A673 (cell line): Measurements from ENCODE around the gene MISP3. TPM values are rescaled to one million over a fixed set of nuclear protein-coding genes. Genes with fewer than 3 reads are reported as not detected.

Experiments used
- BruUV-seq: library from RNA; stranded (reverse); fragments of 400-500 nt; replicated peaks from 2 replicates; lab custom pipeline; 2021; lab: Mats Ljungman, UMichigan
- CTCF ChIA-PET: fragments of 300-600 bp; sonication (Branson Sonifier 250); formaldehyde crosslinking; loops from one replicate; lab custom pipeline; 2022; ENCODE audit warnings: antibody characterized with exemption; lab: Charles Lee
- POLR2A ChIA-PET: fragments of 300-600 bp; sonication (Branson Sonifier 250); formaldehyde crosslinking; loops from one replicate; lab custom pipeline; 2022; ENCODE audit warnings: antibody characterized with exemption; ENCODE audit not compliant: low non-redundant PET; lab: Charles Lee
- DNase-seq: peaks from one replicate; pipeline ENCODE4 v3.0.0-alpha.2; 2015; ENCODE audit warnings: low spot score
- H3K27ac ChIP-seq: fragments of 200-600 bp; sonication (generic); 2 replicates; pipeline ENCODE4 v1.5.1; 2016; ENCODE audit warnings: mixed run types, low read depth, mild to moderate bottlenecking, mixed read lengths, antibody characterized with exemption, low read length; ENCODE audit not compliant: poor library complexity, severe bottlenecking
- H3K27me3 ChIP-seq: fragments of 200-600 bp; sonication (generic); replicated peaks from 2 replicates; pipeline ENCODE4 v1.6.1; 2017; ENCODE audit warnings: mixed run types, low read depth, mild to moderate bottlenecking, mixed read lengths, antibody characterized with exemption, low read length; ENCODE audit not compliant: insufficient read depth, poor library complexity
- H3K36me3 ChIP-seq: fragments of 200-600 bp; sonication (generic); 2 replicates; pipeline ENCODE4 v1.6.1; 2016; ENCODE audit warnings: mixed run types, mild to moderate bottlenecking, mixed read lengths, antibody characterized with exemption, low read length; ENCODE audit not compliant: insufficient read depth, poor library complexity, severe bottlenecking
- H3K4me1 ChIP-seq: fragments of 200-600 bp; sonication (generic); 2 replicates; pipeline ENCODE4 v1.6.1; 2017; ENCODE audit warnings: mixed run types, mild to moderate bottlenecking, mixed read lengths, antibody characterized with exemption, low read length; ENCODE audit not compliant: insufficient read depth, poor library complexity, severe bottlenecking
- H3K4me3 ChIP-seq: fragments of 200-600 bp; sonication (generic); 2 replicates; pipeline ENCODE4 v1.5.1; 2016; ENCODE audit warnings: low read depth, mixed run types, mild to moderate bottlenecking, mixed read lengths, low read length; ENCODE audit not compliant: poor library complexity, severe bottlenecking
- H3K9me3 ChIP-seq: fragments of 200-600 bp; sonication (generic); 2 replicates; pipeline ENCODE4 v1.6.1; 2016; ENCODE audit warnings: mixed run types, low read depth, mild to moderate bottlenecking, mixed read lengths, antibody characterized with exemption, low read length; ENCODE audit not compliant: poor library complexity, severe bottlenecking
- EZH2 ChIP-seq: fragments of 200-600 bp; sonication (generic); IDR thresholded peaks from 2 replicates; pipeline ENCODE4 v1.6.1; 2017; ENCODE audit warnings: borderline replicate concordance, low read depth, mild to moderate bottlenecking, mixed read lengths, antibody characterized with exemption, low read length; ENCODE audit not compliant: poor library complexity, severe bottlenecking
- intact Hi-C: fragments of 100-400 bp; cut with micrococcal nuclease; formaldehyde crosslinking; loops from one replicate; pipeline ENCODE4 v1.10.0; 2022; ENCODE audit not compliant: unreplicated experiment
- total RNA-seq: library from RNA; stranded (reverse); gene quantifications from 2 replicates; pipeline ENCODE4 v1.2.3, GENCODE V29; 2021
- TF ChIP-seq, protein P1 (sequence below): fragments of 300-800, 200-600 bp; sonication (generic); conservative IDR thresholded peaks from 2 replicates; pipeline ENCODE4 v1.5.1; 2017; ENCODE audit warnings: low read depth, mild to moderate bottlenecking, antibody characterized with exemption, low read length, moderate library complexity, mixed read lengths

The MISP3 gene
- total RNA-seq, 1 experiment from 2014 or later: 0.26 TPM

DNA sequence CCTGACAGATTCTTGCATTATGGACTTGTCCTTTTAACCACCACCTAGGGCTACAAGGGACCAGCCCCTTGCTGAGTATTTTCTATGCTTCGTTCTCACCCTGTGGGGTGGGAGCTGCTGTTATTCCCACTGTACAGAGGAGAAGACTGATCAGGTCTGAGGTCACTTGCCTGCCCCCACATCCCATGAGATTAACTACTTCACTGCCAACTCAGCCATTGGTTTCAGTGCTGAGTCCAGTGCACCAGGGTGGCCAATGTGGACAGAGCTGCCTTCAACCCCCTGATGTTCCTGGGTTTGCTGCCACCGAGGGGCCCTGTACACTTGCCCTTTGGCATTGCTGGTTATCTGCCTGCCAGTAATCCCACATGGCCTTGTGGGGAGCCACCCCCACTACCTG is 38.1 kb downstream of the MISP3 start:
- peaks cover 13% of the 10 kb centered on the region for H3K4me1 ChIP-seq
- TF ChIP-seq, protein P1, sequence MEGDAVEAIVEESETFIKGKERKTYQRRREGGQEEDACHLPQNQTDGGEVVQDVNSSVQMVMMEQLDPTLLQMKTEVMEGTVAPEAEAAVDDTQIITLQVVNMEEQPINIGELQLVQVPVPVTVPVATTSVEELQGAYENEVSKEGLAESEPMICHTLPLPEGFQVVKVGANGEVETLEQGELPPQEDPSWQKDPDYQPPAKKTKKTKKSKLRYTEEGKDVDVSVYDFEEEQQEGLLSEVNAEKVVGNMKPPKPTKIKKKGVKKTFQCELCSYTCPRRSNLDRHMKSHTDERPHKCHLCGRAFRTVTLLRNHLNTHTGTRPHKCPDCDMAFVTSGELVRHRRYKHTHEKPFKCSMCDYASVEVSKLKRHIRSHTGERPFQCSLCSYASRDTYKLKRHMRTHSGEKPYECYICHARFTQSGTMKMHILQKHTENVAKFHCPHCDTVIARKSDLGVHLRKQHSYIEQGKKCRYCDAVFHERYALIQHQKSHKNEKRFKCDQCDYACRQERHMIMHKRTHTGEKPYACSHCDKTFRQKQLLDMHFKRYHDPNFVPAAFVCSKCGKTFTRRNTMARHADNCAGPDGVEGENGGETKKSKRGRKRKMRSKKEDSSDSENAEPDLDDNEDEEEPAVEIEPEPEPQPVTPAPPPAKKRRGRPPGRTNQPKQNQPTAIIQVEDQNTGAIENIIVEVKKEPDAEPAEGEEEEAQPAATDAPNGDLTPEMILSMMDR: no peak
- TF ChIP-seq EZH2: no peak
- no peak for DNase-seq
- no TSS peak for BruUV-seq
- no peak overlapping the region for H3K27ac ChIP-seq
- POLR2A ChIA-PET: no interaction called here
- H3K4me3 ChIP-seq: no peak overlapping the region
- intact Hi-C loops: no loop called here
- CTCF ChIA-PET: no interaction called here
- H3K9me3 ChIP-seq: no peaks in the 10 kb centered on the region
- no peaks in the 10 kb centered on the region for H3K27me3 ChIP-seq
- H3K36me3 ChIP-seq: no peaks in the 10 kb centered on the region

DNA sequence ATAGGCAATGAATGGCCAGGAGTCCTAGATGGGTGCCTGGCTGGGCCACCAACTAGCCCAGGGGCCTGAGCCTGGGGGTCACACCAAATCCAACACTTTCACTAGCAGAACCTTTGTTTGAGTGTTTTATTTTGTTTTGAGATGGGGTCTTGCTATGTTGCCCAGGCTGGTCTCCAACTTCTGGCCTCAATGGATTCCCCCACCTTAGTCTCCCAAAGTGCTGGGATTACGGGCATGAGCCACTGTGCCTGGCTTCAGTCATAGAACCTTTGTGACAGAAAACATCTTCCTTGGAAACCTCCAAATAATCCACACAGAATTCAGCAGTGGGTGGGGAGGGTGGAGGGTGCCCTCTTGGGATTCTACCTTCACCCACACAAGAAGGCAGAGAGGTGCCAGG is 38.9 kb downstream of the MISP3 start:
- Histone ChIP-seq H3K9me3 (no peaks in the 10 kb centered on the region), H3K27me3 (no peaks in the 10 kb centered on the region), H3K4me1 (peaks cover 16% of the 10 kb centered on the region), H3K4me3 (no peak overlapping the region), H3K36me3 (no peaks in the 10 kb centered on the region), H3K27ac (no peak overlapping the region)
- no TSS peak for BruUV-seq
- intact Hi-C loops: no loop called here
- DNase-seq: no peak
- ChIA-PET CTCF (no interaction called here), POLR2A (no interaction called here)
- TF ChIP-seq, protein P1: no peak
- TF ChIP-seq EZH2: no peak

DNA sequence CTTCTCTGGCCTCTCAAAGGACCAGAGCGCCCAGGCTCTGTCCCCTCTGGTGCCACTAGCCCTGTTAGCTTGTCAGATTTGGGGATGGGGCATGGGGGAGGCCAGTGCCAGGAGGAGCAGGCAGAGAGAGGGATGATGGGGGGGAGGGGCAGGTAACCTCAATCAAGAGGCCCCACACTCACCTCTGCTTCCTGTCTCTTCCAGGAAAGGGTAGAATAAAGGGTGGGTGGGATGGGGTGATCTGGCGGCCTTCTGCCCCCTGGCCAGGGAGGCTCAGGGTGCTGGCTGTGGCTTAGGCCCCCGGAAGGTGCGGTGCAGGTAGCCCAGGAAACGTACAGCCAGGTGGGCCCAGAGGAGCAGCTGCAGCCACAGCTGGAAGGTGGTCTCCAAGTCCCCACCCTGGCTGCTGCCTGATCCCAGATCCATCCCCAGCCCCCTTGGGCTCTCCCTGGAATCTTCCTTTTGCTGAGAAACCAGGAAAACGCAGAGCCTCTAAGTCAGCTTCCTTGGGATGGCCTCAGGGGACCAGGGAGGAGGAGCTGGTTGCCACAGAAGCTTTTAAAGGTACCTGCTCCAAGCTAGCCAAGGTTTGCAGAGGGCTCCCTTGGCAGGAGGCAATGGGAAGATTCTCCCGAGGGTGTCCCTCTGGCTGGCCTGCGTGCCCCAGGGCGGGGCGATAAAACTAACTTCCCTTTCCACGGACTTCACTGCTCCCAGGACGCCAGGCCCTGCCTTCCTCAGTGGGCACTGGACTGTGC is 39.6 kb downstream of the MISP3 start:
- TF ChIP-seq, protein P1: no peak
- no peak for TF ChIP-seq EZH2
- H3K4me1 ChIP-seq: peaks cover 18% of the 10 kb centered on the region
- no TSS peak for BruUV-seq
- CTCF ChIA-PET: no interaction called here
- no peak for DNase-seq
- peak overlapping the region; percentile 29 for H3K27ac ChIP-seq
- no peak overlapping the region for H3K4me3 ChIP-seq
- POLR2A ChIA-PET: interaction anchor here (0.6 kb wide), 1 partner anchor 108 kb away, joined by 7 read pairs; no protein-coding TSS in a partner anchor
- H3K36me3 ChIP-seq: no peaks in the 10 kb centered on the region
- H3K27me3 ChIP-seq: no peaks in the 10 kb centered on the region
- intact Hi-C loops: no loop called here
- no peaks in the 10 kb centered on the region for H3K9me3 ChIP-seq
